SK-N-DZ (cell line): ENCODE results near the gene PPIC.
A peak's percentile ranks its signal among the peaks of the same experiment; 100 is the strongest.
"Not testable (repeated sequence)": the region's sequence is repeated elsewhere in the genome, so short reads cannot be mapped to it uniquely, and the experiment has no call there.

Experiments
- DNase-seq: peaks from one replicate; pipeline ENCODE4 v3.0.0-alpha.2; 2015; ENCODE audit warnings: low spot score

The PPIC gene

GRCh38 chr5:123012321-123012720 is 24.2 kb downstream of the PPIC start:
- no peak for DNase-seq

GRCh38 chr5:123007754-123008153 is 28.8 kb downstream of the PPIC start:
- peak; percentile 25 for DNase-seq

DNA sequence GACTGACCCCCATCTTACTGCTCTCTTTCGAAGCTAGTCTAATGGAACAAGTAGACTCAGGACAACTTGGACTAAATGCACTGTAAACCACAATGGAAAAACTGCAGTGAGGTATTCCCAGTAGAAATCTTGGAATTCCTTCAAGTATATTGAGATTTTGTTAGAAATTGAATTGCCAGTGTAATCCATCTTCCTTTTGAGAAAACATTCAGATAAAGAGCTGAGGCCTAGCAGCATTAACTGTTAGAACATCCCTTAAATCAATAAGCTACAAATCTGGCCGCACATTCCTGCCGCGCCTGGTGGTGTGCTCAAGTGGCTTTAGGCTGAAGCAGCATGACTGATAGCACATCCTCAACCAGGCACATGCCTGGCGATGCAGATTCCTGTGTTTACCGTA is 29.3 kb downstream of the PPIC start:
- DNase-seq = peak; percentile 48

GRCh38 chr5:123001808-123002207 is 34.7 kb downstream of the PPIC start:
- DNase-seq = peak; percentile 32

DNA sequence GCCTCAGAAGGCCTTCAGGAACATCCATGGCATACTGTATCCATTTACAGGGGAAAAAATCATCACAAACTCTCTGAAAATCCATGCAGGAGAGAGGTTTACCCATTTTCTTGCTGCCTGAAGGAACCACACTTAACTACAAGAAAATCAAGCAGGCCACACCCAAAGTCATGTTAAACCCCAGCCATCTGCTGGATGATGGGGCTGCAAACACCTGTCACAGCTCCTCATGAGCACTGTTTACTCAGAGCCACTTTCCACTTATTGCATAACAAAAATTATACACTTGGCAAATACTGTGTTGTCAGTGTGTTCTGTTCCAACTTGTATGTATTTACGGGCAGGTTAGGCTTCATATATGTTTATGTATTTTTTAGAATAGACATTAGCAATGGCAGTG is 35.8 kb downstream of the PPIC start:
- no peak for DNase-seq

DNA sequence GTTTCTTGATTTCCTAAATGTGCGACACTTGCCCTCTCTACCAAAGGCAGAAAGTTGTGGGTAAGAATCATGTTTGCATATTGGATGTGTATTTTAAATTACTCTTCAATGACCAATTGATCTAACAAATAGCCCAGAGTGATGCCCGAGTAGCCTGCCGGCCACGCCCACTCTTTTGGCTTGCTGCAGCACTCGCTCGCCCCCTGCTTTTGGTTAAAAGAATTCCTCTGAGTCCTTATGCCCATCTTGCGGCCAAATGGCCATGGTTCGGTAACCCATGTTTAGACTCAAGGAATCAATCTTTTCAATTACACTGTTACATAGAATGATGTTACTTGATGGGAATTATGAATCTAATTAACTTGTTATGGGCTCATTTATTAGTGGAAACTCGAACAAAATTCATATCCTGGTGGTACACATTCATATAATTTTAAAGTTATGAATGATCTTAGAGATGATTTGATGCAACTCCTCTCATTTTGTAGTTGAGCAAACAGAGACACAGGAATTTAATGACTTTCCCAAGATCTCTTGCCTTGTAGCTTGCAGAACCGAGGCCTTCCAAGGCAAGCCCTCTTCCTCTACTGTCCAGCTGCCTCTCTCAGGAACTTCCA is 36.5 kb downstream of the PPIC start:
- no peak for DNase-seq

- no peak for DNase-seq
These were observed 39.2 kb downstream of the PPIC start for GRCh38 chr5:122997294-122997693.

DNA sequence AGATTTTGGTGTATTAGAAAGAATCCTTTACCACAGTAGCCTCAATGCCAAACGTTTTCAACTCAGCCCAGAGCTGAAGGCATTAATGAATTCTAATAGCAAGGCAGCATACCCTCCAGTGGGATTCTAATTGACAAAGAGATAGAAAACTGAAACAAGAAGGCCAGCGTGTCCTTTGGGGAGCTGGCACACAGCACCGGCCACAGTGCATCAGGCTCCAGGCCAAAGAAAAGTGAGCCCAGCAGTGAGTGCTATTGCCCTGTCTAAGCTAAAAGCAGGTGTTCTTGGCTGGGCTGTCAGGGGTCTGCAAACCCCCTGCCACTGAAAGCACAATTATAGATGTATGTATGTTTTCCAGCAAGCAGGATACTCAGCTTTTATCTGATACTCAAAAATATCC is 40.4 kb downstream of the PPIC start:
- no peak for DNase-seq

GRCh38 chr5:122985954-122986721 is 50.4 kb downstream of the PPIC start:
- no peak for DNase-seq

- DNase-seq = no peak
These were observed 51.4 kb downstream of the PPIC start for GRCh38 chr5:122985006-122985700.

DNA sequence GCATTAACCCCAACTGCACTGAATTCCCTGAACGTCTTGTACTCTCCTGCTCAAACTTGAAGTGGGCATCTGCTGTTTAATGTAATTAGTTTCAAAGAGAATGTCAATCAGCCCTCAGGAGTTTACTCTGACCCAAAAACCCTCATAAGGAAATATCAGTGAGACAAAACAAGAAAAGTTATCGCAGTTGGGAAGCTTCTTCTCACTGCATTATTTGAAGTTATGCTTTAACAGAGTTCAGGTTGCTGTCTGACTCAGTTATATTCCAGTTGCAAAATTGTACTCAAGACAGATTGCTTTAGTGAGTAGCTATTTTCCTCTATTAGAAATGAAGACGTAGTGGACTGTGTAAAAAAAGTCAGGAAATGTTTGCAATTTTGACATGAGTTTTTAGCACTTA is 52.1 kb downstream of the PPIC start:
- no peak for DNase-seq

GRCh38 chr5:122982376-122982775 is 54.1 kb downstream of the PPIC start:
- no peak for DNase-seq

- DNase-seq = no peak
These were observed 54.7 kb downstream of the PPIC start for GRCh38 chr5:122981846-122982245.

- no peak for DNase-seq
These were observed 57.8 kb downstream of the PPIC start for GRCh38 chr5:122978644-122979297.

DNA sequence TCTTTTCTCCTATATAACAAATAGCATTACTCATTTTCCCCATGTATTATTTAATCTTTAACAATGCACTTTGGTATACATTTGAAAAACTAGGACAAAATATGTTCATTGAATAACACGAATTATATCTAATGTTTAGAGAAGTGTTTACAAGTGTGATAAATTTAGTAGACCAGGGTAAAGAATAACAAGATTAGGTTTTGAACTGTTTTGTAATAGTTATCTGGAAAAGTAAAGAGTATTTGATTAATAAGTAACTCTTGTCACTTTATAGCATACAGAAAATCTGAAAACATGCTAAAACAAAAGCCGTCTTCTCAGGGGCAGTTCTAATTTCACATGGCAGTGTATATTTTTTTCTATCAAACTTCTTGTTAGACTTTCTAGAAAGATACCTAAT is 58.5 kb downstream of the PPIC start:
- no peak for DNase-seq

- DNase-seq = no peak
These were observed 59.2 kb downstream of the PPIC start for GRCh38 chr5:122977319-122977718.

- not testable (repeated sequence) for DNase-seq
These were observed 62.3 kb downstream of the PPIC start for GRCh38 chr5:122974251-122974650.

- not testable (repeated sequence) for DNase-seq
These were observed 62.8 kb downstream of the PPIC start for GRCh38 chr5:122973759-122974158.
